ENCODE measurements around the gene RPL29.

The RPL29 gene

DNA sequence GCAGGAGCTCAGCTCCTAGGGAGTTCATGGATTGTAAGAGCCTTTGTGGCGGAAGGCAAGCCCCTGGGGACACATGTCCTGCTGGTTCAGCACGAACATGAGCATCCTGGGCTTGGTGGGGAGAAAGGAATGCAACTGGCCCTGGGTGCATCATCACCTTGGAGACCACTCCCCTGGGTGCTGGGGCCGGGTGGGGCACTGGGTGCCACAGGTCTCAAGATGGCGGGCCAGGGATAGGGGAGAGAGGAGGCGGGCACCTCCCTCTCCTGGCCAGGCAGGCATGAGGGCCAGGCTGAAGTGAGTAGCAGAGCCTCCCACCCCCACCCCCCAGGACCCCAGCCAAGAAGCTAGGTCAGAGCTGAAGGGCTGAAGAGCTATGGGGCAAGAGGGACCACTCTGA, 29.2 kb downstream of the RPL29 start (continued):
- TF ChIP-seq PPARA (CRISPR knock-in tag; IDR thresholded peaks at IDR 0.05; ENCODE audit: borderline replicate concordance) (no peak), RARB (CRISPR knock-in tag; IDR thresholded peaks at IDR 0.05) (no peak)

DNA sequence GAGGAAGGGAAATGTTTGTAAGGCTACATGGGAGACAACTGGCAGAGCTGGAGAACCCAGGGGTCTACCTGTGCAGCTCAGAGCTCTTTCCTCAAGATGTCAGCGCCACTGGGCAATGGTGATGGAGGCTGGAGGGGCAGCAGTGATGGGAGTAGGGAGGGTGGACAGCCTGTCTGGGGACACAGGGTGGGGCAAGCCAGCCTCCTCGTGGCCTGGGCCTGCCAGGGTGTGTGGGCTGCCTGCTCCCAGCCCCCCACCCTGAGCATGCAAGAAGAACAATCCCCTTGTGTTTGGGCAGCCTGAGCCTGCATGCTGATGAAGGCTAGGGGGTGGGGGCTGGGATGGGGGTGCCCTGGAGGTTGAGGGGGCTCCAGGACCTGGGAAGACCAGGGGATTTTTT, 29.7 kb downstream of the RPL29 start:
- TF ChIP-seq OSR1 (CRISPR knock-in tag; IDR thresholded peaks at IDR 0.05) (no peak), TOX (CRISPR knock-in tag; IDR thresholded peaks at IDR 0.05; ENCODE audit: borderline replicate concordance) (no peak), ESRRG (CRISPR knock-in tag; IDR thresholded peaks at IDR 0.05) (no peak), ZC3H10 (CRISPR knock-in tag; IDR thresholded peaks at IDR 0.05) (no peak), ISL1 (CRISPR knock-in tag; IDR thresholded peaks at IDR 0.05) (no peak), SNAI2 (CRISPR knock-in tag; IDR thresholded peaks at IDR 0.05) (no peak), TCF4 (CRISPR knock-in tag; IDR thresholded peaks at IDR 0.05; ENCODE audit: borderline replicate concordance) (no peak), ARNTL (CRISPR knock-in tag; IDR thresholded peaks at IDR 0.05; ENCODE audit: borderline replicate concordance, low read depth) (no peak), ZNF8 (CRISPR knock-in tag; IDR thresholded peaks at IDR 0.05) (no peak), ZFP30 (CRISPR knock-in tag; IDR thresholded peaks at IDR 0.05) (no peak), BACH2 (CRISPR knock-in tag; IDR thresholded peaks at IDR 0.05; ENCODE audit: borderline replicate concordance) (no peak), RARB (CRISPR knock-in tag; IDR thresholded peaks at IDR 0.05) (no peak), ZNF70 (CRISPR knock-in tag; IDR thresholded peaks at IDR 0.05) (no peak), ZFP3 (CRISPR knock-in tag; IDR thresholded peaks at IDR 0.05) (no peak), CSDC2 (CRISPR knock-in tag; IDR thresholded peaks at IDR 0.05) (no peak)
- TF ChIP-seq, protein P1, sequence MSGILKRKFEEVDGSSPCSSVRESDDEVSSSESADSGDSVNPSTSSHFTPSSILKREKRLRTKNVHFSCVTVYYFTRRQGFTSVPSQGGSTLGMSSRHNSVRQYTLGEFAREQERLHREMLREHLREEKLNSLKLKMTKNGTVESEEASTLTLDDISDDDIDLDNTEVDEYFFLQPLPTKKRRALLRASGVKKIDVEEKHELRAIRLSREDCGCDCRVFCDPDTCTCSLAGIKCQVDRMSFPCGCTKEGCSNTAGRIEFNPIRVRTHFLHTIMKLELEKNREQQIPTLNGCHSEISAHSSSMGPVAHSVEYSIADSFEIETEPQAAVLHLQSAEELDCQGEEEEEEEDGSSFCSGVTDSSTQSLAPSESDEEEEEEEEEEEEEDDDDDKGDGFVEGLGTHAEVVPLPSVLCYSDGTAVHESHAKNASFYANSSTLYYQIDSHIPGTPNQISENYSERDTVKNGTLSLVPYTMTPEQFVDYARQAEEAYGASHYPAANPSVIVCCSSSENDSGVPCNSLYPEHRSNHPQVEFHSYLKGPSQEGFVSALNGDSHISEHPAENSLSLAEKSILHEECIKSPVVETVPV (CRISPR knock-in tag; IDR thresholded peaks at IDR 0.05): no peak
- TF ChIP-seq, protein P2, sequence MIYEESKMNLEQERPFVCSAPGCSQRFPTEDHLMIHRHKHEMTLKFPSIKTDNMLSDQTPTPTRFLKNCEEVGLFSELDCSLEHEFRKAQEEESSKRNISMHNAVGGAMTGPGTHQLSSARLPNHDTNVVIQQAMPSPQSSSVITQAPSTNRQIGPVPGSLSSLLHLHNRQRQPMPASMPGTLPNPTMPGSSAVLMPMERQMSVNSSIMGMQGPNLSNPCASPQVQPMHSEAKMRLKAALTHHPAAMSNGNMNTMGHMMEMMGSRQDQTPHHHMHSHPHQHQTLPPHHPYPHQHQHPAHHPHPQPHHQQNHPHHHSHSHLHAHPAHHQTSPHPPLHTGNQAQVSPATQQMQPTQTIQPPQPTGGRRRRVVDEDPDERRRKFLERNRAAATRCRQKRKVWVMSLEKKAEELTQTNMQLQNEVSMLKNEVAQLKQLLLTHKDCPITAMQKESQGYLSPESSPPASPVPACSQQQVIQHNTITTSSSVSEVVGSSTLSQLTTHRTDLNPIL (CRISPR knock-in tag; IDR thresholded peaks at IDR 0.05; ENCODE audit: low read depth): no peak
- TF ChIP-seq, protein P3, sequence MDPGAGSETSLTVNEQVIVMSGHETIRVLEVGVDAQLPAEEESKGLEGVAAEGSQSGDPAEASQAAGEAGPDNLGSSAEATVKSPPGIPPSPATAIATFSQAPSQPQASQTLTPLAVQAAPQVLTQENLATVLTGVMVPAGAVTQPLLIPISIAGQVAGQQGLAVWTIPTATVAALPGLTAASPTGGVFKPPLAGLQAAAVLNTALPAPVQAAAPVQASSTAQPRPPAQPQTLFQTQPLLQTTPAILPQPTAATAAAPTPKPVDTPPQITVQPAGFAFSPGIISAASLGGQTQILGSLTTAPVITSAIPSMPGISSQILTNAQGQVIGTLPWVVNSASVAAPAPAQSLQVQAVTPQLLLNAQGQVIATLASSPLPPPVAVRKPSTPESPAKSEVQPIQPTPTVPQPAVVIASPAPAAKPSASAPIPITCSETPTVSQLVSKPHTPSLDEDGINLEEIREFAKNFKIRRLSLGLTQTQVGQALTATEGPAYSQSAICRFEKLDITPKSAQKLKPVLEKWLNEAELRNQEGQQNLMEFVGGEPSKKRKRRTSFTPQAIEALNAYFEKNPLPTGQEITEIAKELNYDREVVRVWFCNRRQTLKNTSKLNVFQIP (CRISPR knock-in tag; IDR thresholded peaks at IDR 0.05; ENCODE audit: borderline replicate concordance, low read depth): no peak
- no peak for ATAC-seq

DNA sequence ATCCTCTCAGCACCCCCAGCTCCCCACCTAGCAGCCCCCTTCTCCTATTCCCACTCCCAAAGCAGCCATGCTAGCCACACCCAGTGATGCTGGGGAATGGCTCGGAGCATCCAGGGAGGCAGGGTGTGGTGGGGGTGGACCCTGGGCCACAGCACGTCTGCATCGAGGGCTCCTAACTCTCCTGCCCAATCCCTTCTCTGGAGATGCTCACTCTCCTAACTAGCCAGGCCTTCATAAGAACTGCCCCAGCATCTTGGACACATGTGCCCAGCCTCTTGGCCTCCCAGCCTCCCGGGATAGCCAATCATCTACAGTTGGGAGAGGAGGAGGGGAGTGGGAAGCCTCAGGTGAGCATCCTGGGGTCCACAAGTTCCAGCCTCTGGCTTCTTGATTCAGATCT, 31.2 kb downstream of the RPL29 start:
- no peak for TF ChIP-seq TCF4 (CRISPR knock-in tag; IDR thresholded peaks at IDR 0.05; ENCODE audit: borderline replicate concordance)
- TF ChIP-seq ZFP3 (CRISPR knock-in tag; IDR thresholded peaks at IDR 0.05): no peak
- TF ChIP-seq, protein P4, sequence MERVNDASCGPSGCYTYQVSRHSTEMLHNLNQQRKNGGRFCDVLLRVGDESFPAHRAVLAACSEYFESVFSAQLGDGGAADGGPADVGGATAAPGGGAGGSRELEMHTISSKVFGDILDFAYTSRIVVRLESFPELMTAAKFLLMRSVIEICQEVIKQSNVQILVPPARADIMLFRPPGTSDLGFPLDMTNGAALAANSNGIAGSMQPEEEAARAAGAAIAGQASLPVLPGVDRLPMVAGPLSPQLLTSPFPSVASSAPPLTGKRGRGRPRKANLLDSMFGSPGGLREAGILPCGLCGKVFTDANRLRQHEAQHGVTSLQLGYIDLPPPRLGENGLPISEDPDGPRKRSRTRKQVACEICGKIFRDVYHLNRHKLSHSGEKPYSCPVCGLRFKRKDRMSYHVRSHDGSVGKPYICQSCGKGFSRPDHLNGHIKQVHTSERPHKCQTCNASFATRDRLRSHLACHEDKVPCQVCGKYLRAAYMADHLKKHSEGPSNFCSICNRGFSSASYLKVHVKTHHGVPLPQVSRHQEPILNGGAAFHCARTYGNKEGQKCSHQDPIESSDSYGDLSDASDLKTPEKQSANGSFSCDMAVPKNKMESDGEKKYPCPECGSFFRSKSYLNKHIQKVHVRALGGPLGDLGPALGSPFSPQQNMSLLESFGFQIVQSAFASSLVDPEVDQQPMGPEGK (CRISPR knock-in tag; IDR thresholded peaks at IDR 0.05; ENCODE audit: borderline replicate concordance): no peak
- no peak for TF ChIP-seq CSDC2 (CRISPR knock-in tag; IDR thresholded peaks at IDR 0.05)
- no peak for TF ChIP-seq ARNTL (CRISPR knock-in tag; IDR thresholded peaks at IDR 0.05; ENCODE audit: borderline replicate concordance, low read depth)
- TF ChIP-seq PPARA (CRISPR knock-in tag; IDR thresholded peaks at IDR 0.05; ENCODE audit: borderline replicate concordance): no peak
- TF ChIP-seq ISL1 (CRISPR knock-in tag; IDR thresholded peaks at IDR 0.05): no peak
- no peak for TF ChIP-seq OSR1 (CRISPR knock-in tag; IDR thresholded peaks at IDR 0.05)
- TF ChIP-seq GLIS3 (CRISPR knock-in tag; IDR thresholded peaks at IDR 0.05): no peak
- no peak for TF ChIP-seq ZNF8 (CRISPR knock-in tag; IDR thresholded peaks at IDR 0.05)
- TF ChIP-seq TOX (CRISPR knock-in tag; IDR thresholded peaks at IDR 0.05; ENCODE audit: borderline replicate concordance): no peak
- TF ChIP-seq, protein P5, sequence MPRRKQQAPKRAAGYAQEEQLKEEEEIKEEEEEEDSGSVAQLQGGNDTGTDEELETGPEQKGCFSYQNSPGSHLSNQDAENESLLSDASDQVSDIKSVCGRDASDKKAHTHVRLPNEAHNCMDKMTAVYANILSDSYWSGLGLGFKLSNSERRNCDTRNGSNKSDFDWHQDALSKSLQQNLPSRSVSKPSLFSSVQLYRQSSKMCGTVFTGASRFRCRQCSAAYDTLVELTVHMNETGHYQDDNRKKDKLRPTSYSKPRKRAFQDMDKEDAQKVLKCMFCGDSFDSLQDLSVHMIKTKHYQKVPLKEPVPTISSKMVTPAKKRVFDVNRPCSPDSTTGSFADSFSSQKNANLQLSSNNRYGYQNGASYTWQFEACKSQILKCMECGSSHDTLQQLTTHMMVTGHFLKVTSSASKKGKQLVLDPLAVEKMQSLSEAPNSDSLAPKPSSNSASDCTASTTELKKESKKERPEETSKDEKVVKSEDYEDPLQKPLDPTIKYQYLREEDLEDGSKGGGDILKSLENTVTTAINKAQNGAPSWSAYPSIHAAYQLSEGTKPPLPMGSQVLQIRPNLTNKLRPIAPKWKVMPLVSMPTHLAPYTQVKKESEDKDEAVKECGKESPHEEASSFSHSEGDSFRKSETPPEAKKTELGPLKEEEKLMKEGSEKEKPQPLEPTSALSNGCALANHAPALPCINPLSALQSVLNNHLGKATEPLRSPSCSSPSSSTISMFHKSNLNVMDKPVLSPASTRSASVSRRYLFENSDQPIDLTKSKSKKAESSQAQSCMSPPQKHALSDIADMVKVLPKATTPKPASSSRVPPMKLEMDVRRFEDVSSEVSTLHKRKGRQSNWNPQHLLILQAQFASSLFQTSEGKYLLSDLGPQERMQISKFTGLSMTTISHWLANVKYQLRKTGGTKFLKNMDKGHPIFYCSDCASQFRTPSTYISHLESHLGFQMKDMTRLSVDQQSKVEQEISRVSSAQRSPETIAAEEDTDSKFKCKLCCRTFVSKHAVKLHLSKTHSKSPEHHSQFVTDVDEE (CRISPR knock-in tag; IDR thresholded peaks at IDR 0.05): no peak
- TF ChIP-seq ZFP30 (CRISPR knock-in tag; IDR thresholded peaks at IDR 0.05): no peak
- TF ChIP-seq, protein P2 (CRISPR knock-in tag; IDR thresholded peaks at IDR 0.05; ENCODE audit: low read depth): no peak
- TF ChIP-seq BACH2 (CRISPR knock-in tag; IDR thresholded peaks at IDR 0.05; ENCODE audit: borderline replicate concordance): no peak
- ATAC-seq: no peak
